GM12872 (cell line): ENCODE measurements around the gene CEP44.

Experiments used
- CTCF ChIP-seq: IDR thresholded peaks from 3 replicates; pipeline ENCODE4 v1.5.1; 2011; ENCODE audit warnings: low read depth, mild to moderate bottlenecking, low read length, moderate library complexity; ENCODE audit not compliant: insufficient read depth

Gene CEP44

DNA sequence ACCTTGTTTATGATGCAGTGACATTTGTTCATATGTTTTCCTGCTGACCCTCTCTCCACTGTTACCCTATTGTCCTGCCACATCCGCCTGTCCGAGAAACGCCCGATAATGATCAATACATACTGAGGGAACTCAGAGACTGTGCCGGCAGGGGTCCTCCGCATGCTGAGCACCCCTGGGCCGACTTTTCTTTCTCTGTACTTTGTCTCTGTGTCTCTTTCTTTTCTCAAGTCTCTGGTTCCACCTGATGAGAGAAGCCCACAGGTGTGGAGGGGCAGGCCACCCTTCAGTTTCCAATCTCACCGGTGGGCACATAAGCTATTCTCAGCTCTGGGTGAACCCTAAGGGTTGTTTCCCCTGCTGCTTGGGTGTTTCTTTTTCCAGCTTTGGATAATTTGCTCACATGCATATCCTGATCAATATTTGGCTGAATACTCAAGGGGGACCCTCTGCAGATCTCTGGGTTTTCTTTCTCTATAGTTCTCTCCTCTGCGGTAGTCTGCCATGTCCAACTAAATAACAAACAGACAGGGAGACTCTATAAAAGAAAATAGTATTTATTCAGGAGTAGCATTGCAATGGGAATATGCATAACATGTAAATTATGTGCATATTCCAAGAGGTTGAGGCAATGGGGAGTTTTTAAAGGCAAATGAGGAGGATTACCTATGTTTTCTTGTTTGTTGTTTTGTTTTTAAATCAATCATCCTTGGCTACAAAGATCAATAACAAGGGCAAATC is 97.2 kb downstream of the CEP44 start:
- TF ChIP-seq CTCF: no peak

DNA sequence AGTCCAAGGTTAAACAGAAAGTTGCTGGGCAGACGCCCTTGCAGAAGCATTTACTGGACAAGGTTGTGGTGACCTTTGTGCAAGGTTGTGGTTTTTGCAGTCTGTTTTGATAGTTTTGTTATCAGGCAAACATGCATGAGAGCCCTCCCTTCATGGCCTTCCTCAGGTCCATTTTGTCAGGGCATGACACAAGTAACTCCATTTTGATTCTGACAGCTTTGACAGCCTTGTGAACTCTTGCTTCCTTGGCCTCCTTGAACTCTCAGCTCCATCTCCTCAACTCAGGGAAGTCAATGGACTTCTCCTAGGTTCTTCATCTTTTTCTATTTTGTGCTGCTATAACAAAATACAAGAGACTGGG is 97.7 kb downstream of the CEP44 start:
- no peak for TF ChIP-seq CTCF
